Mesenteric fat pad (tissue), 1 donor: Measurements from ENCODE around the gene SNAP29. TPM values are rescaled to one million over a fixed set of nuclear protein-coding genes. Genes with fewer than 3 reads are reported as not detected.
"Not testable (repeated sequence)": the region's sequence is repeated elsewhere in the genome, so short reads cannot be mapped to it uniquely, and the experiment has no call there.

Source experiments
- DNase-seq: peaks from one replicate; pipeline ENCODE4 v3.0.0-alpha.2; 2020; ENCODE audit warnings: low spot score
- total RNA-seq: library from RNA; stranded (reverse); fragmentation: NEBNext Ultra II Directional; extraction: Animal tissue kit (Norgen Biotek cat#: 25700); gene quantifications from one replicate; pipeline ENCODE4 v1.2.1, GENCODE V29; 2021
- donor health status: DM: yes; HTN: yes; CAD: no.

The SNAP29 gene
- total RNA-seq, 1 donor from 2014 or later: 30.8 TPM

DNA sequence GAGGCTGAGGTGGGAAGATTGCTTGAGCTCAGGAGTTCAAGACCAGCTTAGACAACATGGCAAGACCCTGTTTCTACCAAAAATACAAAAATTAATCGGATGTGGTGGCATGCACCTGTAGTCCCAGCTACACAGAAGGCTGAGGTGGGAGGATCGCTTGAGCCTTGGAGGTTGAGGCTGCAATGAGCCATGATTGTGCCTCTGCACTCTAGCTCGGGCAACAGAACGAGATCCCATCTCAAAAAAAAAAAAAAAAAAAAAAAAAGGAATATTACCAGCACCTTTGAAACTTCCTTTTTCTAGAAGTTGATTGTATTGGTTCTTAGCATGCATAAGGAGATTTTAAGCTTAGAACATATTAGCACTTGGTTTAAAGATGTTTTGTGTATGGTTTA, 69.8 kb downstream of the SNAP29 start:
- DNase-seq: no peak

DNA sequence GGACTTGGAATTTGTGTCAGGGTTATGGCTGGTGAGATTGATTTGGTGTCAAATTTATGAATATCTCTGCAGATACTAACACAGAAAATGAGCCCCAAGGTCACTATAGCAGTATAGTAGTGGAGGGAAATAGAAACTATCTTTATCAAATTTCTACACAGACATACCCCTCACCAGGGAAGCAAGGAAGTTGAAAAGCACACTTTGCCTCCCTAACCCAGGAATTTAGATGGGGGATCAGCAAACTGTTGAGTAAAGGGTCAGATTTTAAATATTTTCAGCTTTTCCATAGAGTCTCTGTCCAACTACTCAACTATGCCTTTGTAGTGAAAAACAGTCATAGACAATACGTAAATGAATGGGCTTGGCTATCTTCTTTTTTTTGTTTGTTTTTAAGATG, 71.2 kb downstream of the SNAP29 start:
- no peak for DNase-seq

- not testable (repeated sequence) for DNase-seq
Observed at GRCh38 chr22:20930435-20930834, 71.6 kb downstream of the SNAP29 start.

DNA sequence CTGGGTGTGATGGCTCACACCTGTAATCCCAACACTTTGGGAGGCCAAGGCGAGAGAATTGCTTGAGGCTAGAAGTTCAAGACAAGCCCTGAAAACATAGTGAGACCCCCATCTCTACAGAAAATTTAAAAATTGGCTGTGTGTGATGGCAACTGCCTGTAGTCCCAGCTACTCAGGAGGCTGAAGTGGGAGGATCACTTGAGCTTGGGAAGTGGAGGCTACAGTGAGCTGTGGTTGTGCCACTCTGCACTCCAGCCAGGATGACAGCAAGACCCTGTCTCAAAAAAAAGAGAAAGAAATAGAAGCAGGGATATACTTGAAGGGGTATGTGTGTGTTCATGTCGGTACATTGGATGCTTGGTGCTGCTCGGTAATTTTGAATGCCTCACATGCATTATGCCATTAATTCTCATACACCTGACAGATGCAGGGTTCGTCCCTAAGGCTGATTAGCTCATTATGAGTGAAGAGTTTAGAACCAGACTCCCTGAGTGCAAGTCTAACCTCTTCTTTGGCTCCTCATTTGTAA, 72.4 kb downstream of the SNAP29 start:
- DNase-seq: no peak

GRCh38 chr22:20933910-20934309, 75.1 kb downstream of the SNAP29 start:
- DNase-seq: no peak

DNA sequence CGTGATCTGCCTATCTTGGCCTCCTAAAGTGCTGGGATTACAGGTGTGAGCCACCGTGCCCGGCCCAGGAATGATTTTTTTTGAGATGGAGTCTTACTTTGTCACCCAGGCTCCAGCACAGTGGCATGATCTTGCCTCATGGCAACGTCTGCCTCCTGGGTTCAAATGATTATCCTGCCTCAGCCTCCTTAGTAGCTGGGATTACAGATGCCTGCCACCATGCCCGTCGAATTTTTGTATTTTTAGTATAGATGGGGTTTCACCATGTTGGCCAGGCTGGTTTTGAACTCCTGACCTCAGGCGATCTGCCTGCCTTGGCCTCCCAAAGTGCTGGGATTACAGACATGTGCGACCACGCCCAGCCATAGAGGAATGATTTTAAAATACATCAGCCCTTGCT, 76.2 kb downstream of the SNAP29 start:
- not testable (repeated sequence) for DNase-seq

DNA sequence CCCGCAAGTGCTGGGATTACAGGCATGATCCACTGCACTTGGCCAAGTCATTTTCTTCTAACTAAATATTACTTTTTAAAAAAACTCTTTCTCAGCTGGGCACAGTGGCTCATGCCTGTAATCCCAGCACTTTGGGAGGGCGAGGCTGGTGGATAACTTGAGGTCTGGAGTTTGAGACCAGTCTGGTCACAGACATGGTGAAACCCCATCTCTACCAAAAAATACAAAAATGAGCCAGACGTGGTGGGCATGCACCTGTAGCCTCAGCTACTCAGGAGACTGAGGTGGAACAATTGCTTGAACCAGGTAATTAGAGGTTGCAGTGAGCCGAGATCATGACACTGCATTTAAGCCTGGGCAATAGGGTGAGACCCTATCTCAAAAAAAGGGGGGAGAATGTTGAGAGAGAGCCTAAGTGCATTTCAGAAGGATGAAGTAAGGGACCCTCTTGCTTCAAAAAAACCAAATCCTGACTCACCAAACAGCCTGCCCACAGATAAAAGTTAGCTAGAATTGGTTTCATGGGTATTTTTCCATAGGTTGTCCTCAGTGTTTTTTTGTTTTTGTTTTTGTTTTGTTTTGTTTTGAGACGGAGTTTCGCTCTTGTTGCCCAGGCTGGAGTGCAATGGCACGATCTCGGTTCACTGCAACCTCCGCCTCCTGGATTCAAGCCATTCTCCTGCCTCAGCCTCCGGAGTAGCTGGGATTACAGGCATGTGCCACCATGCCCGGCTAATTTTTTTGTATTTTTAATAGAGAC, 77.2 kb downstream of the SNAP29 start:
- not testable (repeated sequence) for DNase-seq

DNA sequence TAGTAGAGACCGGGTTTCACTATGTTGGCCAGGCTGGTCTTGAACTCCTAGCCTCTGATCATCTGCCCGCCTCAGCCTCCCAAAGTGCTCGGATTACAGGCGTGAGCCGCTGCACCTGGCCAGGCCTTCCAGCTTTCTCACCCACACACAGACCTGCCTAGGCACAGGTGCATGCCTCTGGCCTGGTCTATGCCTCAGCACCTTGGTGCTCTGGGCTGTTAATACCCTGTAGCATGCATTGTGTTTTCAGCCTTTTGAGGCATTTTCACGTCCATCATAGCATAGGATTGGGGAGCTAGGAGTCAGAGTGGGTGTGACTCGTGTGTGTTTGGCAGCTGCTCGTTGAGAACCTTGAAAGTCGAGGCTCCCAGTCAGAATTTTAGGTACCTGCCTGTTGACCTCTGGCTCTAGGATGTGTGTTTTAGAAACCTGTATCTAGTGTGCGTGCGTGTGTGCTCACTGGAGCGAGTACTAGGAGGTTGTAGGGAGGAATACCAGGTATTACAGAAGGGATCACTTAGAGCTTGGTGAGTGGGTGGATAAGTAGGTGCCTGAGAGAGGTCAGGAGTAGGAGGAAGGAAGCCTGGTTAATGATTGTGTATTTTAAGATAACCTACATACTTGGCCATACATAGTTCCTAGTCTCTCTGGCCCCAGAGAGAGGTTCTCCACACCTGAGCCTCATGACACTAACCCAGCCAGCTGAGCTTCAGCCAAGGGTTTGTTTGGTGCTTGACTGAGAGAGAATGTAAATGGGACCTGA, 78.4 kb downstream of the SNAP29 start:
- no peak for DNase-seq

GRCh38 chr22:20937794-20938671, 79.2 kb downstream of the SNAP29 start:
- no peak for DNase-seq

DNA sequence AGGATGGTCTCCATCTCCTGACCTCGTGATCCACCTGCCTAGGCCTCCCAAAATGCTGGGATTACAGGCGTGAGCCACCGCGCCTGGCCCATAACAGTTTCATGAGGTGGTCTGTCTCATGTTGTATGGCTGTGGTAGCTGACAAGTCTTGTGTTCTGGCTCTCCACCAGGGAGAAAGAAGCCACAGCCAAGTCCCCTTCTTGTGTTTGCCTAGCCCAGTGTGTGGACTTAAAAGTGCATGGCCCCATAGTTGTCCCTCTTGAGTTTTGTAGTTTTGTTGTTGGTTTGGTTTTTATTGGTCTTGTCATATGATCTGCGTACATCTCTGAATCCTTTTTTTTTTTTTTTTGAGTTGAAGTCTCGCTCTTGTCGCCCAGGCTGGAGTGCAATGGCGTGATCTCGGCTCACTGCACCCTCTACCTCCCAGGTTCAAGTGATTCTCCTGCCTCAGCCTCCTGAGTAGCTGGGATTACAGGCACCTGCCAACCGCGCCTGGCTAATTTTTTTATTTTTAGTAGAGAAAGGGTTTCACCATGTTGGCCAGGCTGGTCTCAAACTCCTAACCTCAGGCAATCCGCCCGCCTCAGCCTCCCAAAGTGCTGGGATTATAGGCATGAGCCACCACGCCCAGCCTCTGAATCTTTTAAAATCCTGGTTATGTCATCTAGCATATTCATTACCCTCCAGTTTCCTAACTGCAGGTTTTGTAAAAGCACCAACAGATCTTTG, 80.8 kb downstream of the SNAP29 start:
- DNase-seq: not testable (repeated sequence)

GRCh38 chr22:20940186-20940651, 81.4 kb downstream of the SNAP29 start:
- no peak for DNase-seq

Other genes with a start within 250 kb of the SNAP29 start
- gene SERPIND1, start 84.9 kb upstream of the SNAP29 start, total RNA-seq: 0.35 TPM
- 79.1 TPM for gene PI4KA, start 196 bp upstream of the SNAP29 start, total RNA-seq
- 46.1 TPM for gene CRKL, start 58.4 kb downstream of the SNAP29 start, total RNA-seq
- 2.1 TPM for gene AIFM3, start 108.2 kb downstream of the SNAP29 start, total RNA-seq
- gene LZTR1, start 123.3 kb downstream of the SNAP29 start, total RNA-seq: 70.8 TPM
- 15.5 TPM for gene THAP7, start 143.1 kb downstream of the SNAP29 start, total RNA-seq
- gene P2RX6, start 156.2 kb downstream of the SNAP29 start, total RNA-seq: 1.2 TPM
- gene SLC7A4, start 173.6 kb downstream of the SNAP29 start, total RNA-seq: 7.6 TPM
- gene LRRC74B, start 186.9 kb downstream of the SNAP29 start, total RNA-seq: not detected